ENCODE measurements around the gene TMCC1. TPM values are rescaled to one million over a fixed set of nuclear protein-coding genes. Genes with fewer than 3 reads are reported as not detected.
"Not testable (repeated sequence)": the region's sequence is repeated elsewhere in the genome, so short reads cannot be mapped to it uniquely, and the experiment has no call there.

Gene TMCC1
- total RNA-seq, 1 donor from 2014 or later = 18.0 TPM

GRCh38 chr3:129694228-129694627, 199.3 kb downstream of the TMCC1 start:
- no peak overlapping the region for H3K27ac Mint-ChIP-seq
- H3K36me3 Mint-ChIP-seq (ENCODE audit: low read depth) = peaks cover 10% of the 10 kb centered on the region
- no peak overlapping the region for H3K4me3 Mint-ChIP-seq (ENCODE audit: low read depth)
- H3K9me3 Mint-ChIP-seq = peaks cover 13% of the 10 kb centered on the region
- intact Hi-C loops (cut with micrococcal nuclease) = no loop called here
- no peaks in the 10 kb centered on the region for H3K27me3 Mint-ChIP-seq (ENCODE audit: low read depth)
- peaks cover 7% of the 10 kb centered on the region for H3K4me1 Mint-ChIP-seq (ENCODE audit: low read depth)
- DNase-seq (ENCODE audit: low spot score) = no peak

GRCh38 chr3:129692743-129693142, 200.8 kb downstream of the TMCC1 start:
- no peak overlapping the region for H3K4me3 Mint-ChIP-seq (ENCODE audit: low read depth)
- H3K4me1 Mint-ChIP-seq (ENCODE audit: low read depth) = peaks cover 7% of the 10 kb centered on the region
- no peaks in the 10 kb centered on the region for H3K27me3 Mint-ChIP-seq (ENCODE audit: low read depth)
- H3K36me3 Mint-ChIP-seq (ENCODE audit: low read depth) = peaks cover 10% of the 10 kb centered on the region
- DNase-seq (ENCODE audit: low spot score) = no peak
- H3K27ac Mint-ChIP-seq = no peak overlapping the region
- intact Hi-C loops (cut with micrococcal nuclease) = no loop called here
- H3K9me3 Mint-ChIP-seq = peaks cover 9% of the 10 kb centered on the region

GRCh38 chr3:129690963-129691362, 202.5 kb downstream of the TMCC1 start:
- intact Hi-C loops (cut with micrococcal nuclease) = no loop called here
- Mint-ChIP-seq H3K27ac (no peak overlapping the region), H3K4me3 (ENCODE audit: low read depth) (no peak overlapping the region), H3K36me3 (ENCODE audit: low read depth) (peaks cover 2% of the 10 kb centered on the region), H3K4me1 (ENCODE audit: low read depth) (peaks cover 7% of the 10 kb centered on the region), H3K27me3 (ENCODE audit: low read depth) (no peaks in the 10 kb centered on the region), H3K9me3 (peaks cover 3% of the 10 kb centered on the region)
- DNase-seq (ENCODE audit: low spot score) = no peak

- Mint-ChIP-seq H3K4me3 (ENCODE audit: low read depth) (no peak overlapping the region), H3K36me3 (ENCODE audit: low read depth) (peaks cover 2% of the 10 kb centered on the region), H3K4me1 (ENCODE audit: low read depth) (peaks cover 7% of the 10 kb centered on the region), H3K27ac (no peak overlapping the region), H3K9me3 (peaks cover 3% of the 10 kb centered on the region), H3K27me3 (ENCODE audit: low read depth) (no peaks in the 10 kb centered on the region)
- DNase-seq (ENCODE audit: low spot score) = no peak
- intact Hi-C loops (cut with micrococcal nuclease) = no loop called here
Observed at GRCh38 chr3:129690406-129690805, 203.1 kb downstream of the TMCC1 start.

GRCh38 chr3:129689036-129689435, 204.5 kb downstream of the TMCC1 start:
- H3K4me1 Mint-ChIP-seq (ENCODE audit: low read depth) = peaks cover 7% of the 10 kb centered on the region
- no peak overlapping the region for H3K4me3 Mint-ChIP-seq (ENCODE audit: low read depth)
- no peaks in the 10 kb centered on the region for H3K36me3 Mint-ChIP-seq (ENCODE audit: low read depth)
- no peak for DNase-seq (ENCODE audit: low spot score)
- H3K9me3 Mint-ChIP-seq = no peaks in the 10 kb centered on the region
- no peak overlapping the region for H3K27ac Mint-ChIP-seq
- intact Hi-C loops (cut with micrococcal nuclease) = no loop called here
- H3K27me3 Mint-ChIP-seq (ENCODE audit: low read depth) = no peaks in the 10 kb centered on the region

GRCh38 chr3:129688271-129688895, 205.1 kb downstream of the TMCC1 start:
- Mint-ChIP-seq H3K9me3 (no peaks in the 10 kb centered on the region), H3K36me3 (ENCODE audit: low read depth) (no peaks in the 10 kb centered on the region), H3K4me1 (ENCODE audit: low read depth) (peaks cover 7% of the 10 kb centered on the region), H3K27me3 (ENCODE audit: low read depth) (no peaks in the 10 kb centered on the region), H3K27ac (no peak overlapping the region), H3K4me3 (ENCODE audit: low read depth) (no peak overlapping the region)
- no peak for DNase-seq (ENCODE audit: low spot score)
- intact Hi-C loops (cut with micrococcal nuclease) = no loop called here

- H3K27me3 Mint-ChIP-seq (ENCODE audit: low read depth) = no peaks in the 10 kb centered on the region
- intact Hi-C loops (cut with micrococcal nuclease) = no loop called here
- no peak overlapping the region for H3K27ac Mint-ChIP-seq
- H3K4me1 Mint-ChIP-seq (ENCODE audit: low read depth) = peaks cover 7% of the 10 kb centered on the region
- H3K9me3 Mint-ChIP-seq = no peaks in the 10 kb centered on the region
- no peak for DNase-seq (ENCODE audit: low spot score)
- no peak overlapping the region for H3K4me3 Mint-ChIP-seq (ENCODE audit: low read depth)
- no peaks in the 10 kb centered on the region for H3K36me3 Mint-ChIP-seq (ENCODE audit: low read depth)
Observed at GRCh38 chr3:129687586-129688125, 205.9 kb downstream of the TMCC1 start.

GRCh38 chr3:129686941-129687340, 206.6 kb downstream of the TMCC1 start:
- intact Hi-C loops (cut with micrococcal nuclease) = no loop called here
- Mint-ChIP-seq H3K4me3 (ENCODE audit: low read depth) (no peak overlapping the region), H3K9me3 (no peaks in the 10 kb centered on the region), H3K27me3 (ENCODE audit: low read depth) (no peaks in the 10 kb centered on the region), H3K36me3 (ENCODE audit: low read depth) (no peaks in the 10 kb centered on the region), H3K27ac (no peak overlapping the region), H3K4me1 (ENCODE audit: low read depth) (peaks cover 7% of the 10 kb centered on the region)
- no peak for DNase-seq (ENCODE audit: low spot score)

GRCh38 chr3:129684270-129684669, 209.2 kb downstream of the TMCC1 start:
- no peak overlapping the region for H3K4me3 Mint-ChIP-seq (ENCODE audit: low read depth)
- intact Hi-C loops (cut with micrococcal nuclease) = no loop called here

GRCh38 chr3:129683201-129683600, 210.3 kb downstream of the TMCC1 start:
- DNase-seq (ENCODE audit: low spot score) = no peak
- intact Hi-C loops (cut with micrococcal nuclease) = no loop called here
- Mint-ChIP-seq H3K4me3 (ENCODE audit: low read depth) (no peak overlapping the region), H3K9me3 (no peaks in the 10 kb centered on the region), H3K27ac (no peak overlapping the region), H3K36me3 (ENCODE audit: low read depth) (no peaks in the 10 kb centered on the region), H3K27me3 (ENCODE audit: low read depth) (no peaks in the 10 kb centered on the region), H3K4me1 (ENCODE audit: low read depth) (no peaks in the 10 kb centered on the region)

More at GRCh38 chr3:129684270-129684669, 209.2 kb downstream of the TMCC1 start:
- Mint-ChIP-seq H3K36me3 (ENCODE audit: low read depth) (no peaks in the 10 kb centered on the region), H3K9me3 (no peaks in the 10 kb centered on the region), H3K27ac (no peak overlapping the region), H3K27me3 (ENCODE audit: low read depth) (no peaks in the 10 kb centered on the region), H3K4me1 (ENCODE audit: low read depth) (no peaks in the 10 kb centered on the region)
- no peak for DNase-seq (ENCODE audit: low spot score)

- H3K27me3 Mint-ChIP-seq (ENCODE audit: low read depth) = no peaks in the 10 kb centered on the region
- H3K27ac Mint-ChIP-seq = no peak overlapping the region
- H3K4me1 Mint-ChIP-seq (ENCODE audit: low read depth) = peaks cover 2% of the 10 kb centered on the region
- H3K9me3 Mint-ChIP-seq = no peaks in the 10 kb centered on the region
- no peaks in the 10 kb centered on the region for H3K36me3 Mint-ChIP-seq (ENCODE audit: low read depth)
- no peak overlapping the region for H3K4me3 Mint-ChIP-seq (ENCODE audit: low read depth)
- no peak for DNase-seq (ENCODE audit: low spot score)
- intact Hi-C loops (cut with micrococcal nuclease) = no loop called here
Observed at GRCh38 chr3:129676985-129677384, 216.5 kb downstream of the TMCC1 start.

GRCh38 chr3:129674798-129675123, 218.8 kb downstream of the TMCC1 start:
- H3K27me3 Mint-ChIP-seq (ENCODE audit: low read depth); H3K36me3 Mint-ChIP-seq (ENCODE audit: low read depth); H3K27ac Mint-ChIP-seq; H3K4me1 Mint-ChIP-seq (ENCODE audit: low read depth); DNase-seq (ENCODE audit: low spot score); intact Hi-C loops (cut with micrococcal nuclease); H3K9me3 Mint-ChIP-seq; H3K4me3 Mint-ChIP-seq (ENCODE audit: low read depth): not testable (repeated sequence)

- no peaks in the 10 kb centered on the region for H3K27me3 Mint-ChIP-seq (ENCODE audit: low read depth)
- DNase-seq (ENCODE audit: low spot score) = no peak
- H3K9me3 Mint-ChIP-seq = no peaks in the 10 kb centered on the region
- H3K4me3 Mint-ChIP-seq (ENCODE audit: low read depth) = no peak overlapping the region
- no peak overlapping the region for H3K27ac Mint-ChIP-seq
- H3K36me3 Mint-ChIP-seq (ENCODE audit: low read depth) = no peaks in the 10 kb centered on the region
- intact Hi-C loops (cut with micrococcal nuclease) = no loop called here
- peaks cover 2% of the 10 kb centered on the region for H3K4me1 Mint-ChIP-seq (ENCODE audit: low read depth)
Observed at GRCh38 chr3:129673897-129674797, 219.4 kb downstream of the TMCC1 start.
